Right forelimb (tissue), 1 donor: ENCODE results near the gene THAP7.

ENCODE experiments used
- DNase-seq: peaks from one replicate; pipeline ENCODE4 v3.0.0-alpha.2; 2018

THAP7 gene

GRCh38 chr22:20992456-20993303 lies 9.2 kb downstream of the THAP7 start:
- DNase-seq = no peak

GRCh38 chr22:20992056-20992442 lies 9.9 kb downstream of the THAP7 start:
- DNase-seq = no peak

DNA sequence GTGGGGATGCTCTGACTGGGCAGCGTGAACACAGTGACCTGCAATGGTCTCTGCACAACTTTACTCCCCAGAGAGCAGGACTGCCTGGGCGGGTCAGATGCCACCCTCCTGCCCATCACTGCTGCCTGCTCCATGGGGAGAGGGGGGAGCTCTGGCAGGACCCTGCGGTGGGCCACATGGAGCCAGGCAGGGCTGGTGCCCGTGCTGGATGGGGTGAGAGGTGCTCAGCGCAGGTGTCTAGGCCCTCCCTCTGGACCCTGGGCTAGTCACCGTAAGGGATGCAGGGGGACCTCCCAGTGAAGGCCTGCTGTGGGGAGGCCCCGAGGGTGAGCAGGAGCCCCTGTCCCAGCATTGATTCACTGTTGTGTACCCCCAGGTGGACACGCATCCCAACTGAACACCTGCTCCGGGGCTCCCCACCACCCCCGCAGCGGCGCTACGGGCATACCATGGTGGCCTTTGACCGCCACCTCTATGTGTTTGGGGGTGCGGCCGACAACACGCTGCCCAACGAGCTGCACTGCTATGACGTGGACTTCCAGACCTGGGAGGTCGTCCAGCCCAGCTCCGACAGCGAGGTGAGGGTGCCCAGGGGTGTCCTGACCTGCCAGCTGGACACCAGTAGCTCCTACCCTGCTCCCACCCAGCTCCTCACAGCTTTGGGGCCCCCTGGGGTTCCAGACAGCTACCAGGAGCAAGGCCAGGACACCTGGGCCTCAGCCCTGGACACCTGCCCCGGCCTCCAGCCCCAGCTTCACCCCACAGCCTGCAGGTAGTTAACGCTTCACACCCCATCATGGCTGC lies 10.5 kb downstream of the THAP7 start:
- no peak for DNase-seq

DNA sequence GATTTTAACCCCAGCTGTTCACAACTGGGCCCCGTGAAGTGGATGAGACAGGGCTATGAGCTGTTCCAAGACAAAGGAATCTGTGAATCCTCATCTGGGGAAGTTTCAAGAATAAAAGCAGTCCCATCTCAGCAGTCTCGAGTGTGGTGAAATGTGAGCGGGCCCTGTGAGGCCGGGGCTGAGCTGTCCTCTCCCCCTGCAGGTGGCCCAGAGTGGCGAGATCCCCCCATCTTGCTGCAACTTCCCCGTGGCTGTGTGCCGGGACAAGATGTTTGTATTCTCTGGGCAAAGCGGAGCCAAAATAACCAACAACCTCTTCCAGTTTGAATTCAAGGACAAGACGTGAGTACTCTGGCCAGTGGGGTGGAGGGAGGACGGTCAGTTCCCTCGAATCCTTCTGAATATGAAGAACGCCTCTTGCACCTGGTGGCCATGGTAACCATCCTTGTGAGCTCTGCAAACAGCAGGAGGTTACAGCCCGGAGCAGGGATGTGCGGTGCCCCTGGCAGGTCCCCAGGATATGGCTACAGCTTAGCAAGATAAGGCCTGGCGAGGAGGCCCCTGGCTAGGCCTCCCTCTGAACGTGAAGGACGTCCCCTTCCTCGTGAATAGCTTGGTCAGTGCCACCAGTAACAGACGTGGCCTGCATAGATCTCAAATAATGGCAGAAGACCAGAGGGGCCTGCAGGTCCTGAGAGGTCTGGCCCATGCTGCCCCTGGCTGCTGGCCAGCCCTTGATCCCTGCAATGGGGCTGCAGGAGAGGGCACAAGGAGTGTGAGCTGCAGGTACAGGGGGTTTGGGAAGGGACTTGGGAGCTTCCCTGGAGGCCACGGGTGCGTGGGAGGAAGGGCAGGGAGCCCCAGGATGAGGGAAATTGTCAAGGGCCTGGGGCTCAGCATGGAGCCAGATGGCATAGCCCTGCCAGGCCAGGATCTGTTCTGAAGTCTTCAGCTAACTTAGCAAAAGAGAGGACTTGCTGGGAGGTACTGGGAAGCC lies 11.4 kb downstream of the THAP7 start:
- no peak for DNase-seq

GRCh38 chr22:20989323-20990138 lies 12.4 kb downstream of the THAP7 start:
- DNase-seq = no peak

GRCh38 chr22:20988573-20989322 lies 13.2 kb downstream of the THAP7 start:
- DNase-seq = no peak

- no peak for DNase-seq
Observed at GRCh38 chr22:20987375-20987774, 14.5 kb downstream of the THAP7 start.

GRCh38 chr22:20986365-20986764 lies 15.6 kb downstream of the THAP7 start:
- no peak for DNase-seq

DNA sequence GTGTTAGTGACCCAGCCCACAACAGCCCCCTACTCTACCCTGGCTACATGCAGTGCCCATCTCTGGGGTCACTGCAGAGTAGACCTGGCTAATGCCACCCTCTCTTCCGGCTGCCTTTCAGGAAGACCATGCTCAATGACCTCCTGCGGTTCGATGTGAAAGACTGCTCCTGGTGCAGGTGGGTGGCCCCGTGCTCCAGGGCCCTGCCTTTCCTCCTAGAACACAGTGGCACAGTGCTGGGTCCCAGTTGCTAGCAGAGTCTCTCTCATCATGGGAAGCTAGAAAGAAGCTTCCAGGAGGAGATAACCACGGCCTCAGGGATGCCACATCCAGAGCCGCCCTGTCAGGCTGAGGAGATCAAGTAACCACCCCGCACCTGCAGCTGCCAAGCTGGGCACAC lies 16.2 kb downstream of the THAP7 start:
- no peak for DNase-seq

- DNase-seq = no peak
Observed at GRCh38 chr22:20983081-20983771, 18.7 kb downstream of the THAP7 start.

GRCh38 chr22:20982563-20982882 lies 19.4 kb downstream of the THAP7 start:
- no peak for DNase-seq

GRCh38 chr22:20981787-20982562 lies 19.9 kb downstream of the THAP7 start, which contains the start of gene LZTR1:
TSS of gene LZTR1 (plus strand) at chr22:20982297. CDS start at chr22:20982372, 75 bp downstream.
- peak; percentile 90 for DNase-seq

DNA sequence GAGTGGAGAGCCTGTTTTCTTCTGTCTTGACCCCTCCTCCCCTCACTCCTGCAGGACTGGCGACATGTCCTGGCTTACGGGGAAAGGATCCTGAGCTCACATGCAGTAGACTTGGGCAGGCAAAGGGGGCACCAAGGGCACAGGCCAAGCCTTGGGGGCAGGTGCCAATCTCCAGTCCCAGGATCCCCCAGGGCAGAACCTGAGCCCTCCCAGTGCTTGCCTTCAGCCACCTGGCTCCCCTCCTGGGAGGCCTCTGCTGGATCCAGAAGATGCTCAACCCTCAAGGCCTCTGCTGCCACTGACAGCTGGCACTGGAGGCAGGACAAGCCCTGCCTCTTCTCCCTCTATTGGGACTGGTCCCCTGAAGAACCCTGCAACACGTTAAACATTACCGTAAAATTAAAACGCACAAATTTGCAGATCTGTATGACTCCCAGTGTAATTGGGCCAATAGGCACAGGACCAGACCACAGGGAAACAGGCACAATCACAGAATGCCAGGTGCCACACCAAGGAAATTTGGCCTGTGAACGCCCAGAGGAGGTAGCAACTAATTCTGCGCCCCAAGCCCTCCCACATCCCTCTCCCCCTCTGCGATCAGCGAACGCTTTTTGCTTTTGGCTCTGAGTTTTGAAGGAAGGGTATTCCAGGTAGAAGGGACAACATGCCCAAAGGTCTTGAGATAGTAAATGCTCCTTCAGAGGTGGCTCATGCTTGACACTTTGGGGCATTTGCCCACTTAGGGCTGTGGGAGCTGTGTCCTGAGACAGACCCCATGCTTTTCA lies 20.8 kb downstream of the THAP7 start:
- DNase-seq = no peak

DNA sequence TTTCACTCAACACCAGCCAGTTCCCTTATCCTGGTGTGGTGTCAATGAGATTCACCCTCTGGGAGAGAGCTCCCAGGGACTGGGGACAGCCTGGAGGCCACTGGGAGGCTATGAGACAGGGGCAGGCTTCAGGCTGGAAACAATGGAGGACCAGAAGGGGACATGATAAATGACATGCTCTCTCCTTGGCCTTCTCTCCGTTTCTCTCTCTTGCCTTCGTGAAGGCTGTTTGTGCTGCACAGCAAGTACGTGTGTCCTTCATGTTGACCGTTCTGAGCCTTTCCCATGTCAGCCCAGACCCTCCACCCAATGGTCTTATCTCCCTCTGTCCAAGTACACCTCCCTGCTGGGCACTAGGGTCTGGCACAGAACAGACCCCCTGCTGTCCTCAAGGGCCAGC lies 21.4 kb downstream of the THAP7 start:
- DNase-seq = no peak

DNA sequence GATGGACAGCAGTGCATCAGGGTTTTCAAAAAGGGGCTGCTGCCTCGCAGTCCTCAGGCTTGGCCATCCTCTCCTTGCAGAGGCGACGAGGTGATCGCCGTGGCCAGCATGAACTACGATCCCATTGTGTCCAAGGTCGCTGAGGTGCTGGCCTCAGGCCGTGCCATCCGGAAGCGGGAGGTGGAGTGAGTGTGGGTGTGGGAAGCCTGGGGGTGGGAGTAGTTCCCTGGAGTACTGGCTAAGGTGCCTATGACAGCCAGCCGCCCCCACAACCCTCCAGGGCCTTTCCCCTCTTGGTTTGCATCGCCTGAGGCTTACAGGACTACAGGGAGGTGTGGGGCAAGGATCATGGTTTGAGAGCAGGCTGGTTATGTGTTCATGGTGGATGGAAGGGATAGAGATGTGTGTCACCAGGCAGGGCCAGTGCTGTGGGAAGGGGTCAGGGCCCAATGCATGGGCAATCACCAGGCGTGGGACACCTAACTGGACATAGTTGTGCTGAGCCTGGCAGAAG lies 21.9 kb downstream of the THAP7 start:
- no peak for DNase-seq

GRCh38 chr22:20979243-20979809 lies 22.6 kb downstream of the THAP7 start:
- no peak for DNase-seq

GRCh38 chr22:20978419-20978818 lies 23.5 kb downstream of the THAP7 start:
- DNase-seq = no peak

DNA sequence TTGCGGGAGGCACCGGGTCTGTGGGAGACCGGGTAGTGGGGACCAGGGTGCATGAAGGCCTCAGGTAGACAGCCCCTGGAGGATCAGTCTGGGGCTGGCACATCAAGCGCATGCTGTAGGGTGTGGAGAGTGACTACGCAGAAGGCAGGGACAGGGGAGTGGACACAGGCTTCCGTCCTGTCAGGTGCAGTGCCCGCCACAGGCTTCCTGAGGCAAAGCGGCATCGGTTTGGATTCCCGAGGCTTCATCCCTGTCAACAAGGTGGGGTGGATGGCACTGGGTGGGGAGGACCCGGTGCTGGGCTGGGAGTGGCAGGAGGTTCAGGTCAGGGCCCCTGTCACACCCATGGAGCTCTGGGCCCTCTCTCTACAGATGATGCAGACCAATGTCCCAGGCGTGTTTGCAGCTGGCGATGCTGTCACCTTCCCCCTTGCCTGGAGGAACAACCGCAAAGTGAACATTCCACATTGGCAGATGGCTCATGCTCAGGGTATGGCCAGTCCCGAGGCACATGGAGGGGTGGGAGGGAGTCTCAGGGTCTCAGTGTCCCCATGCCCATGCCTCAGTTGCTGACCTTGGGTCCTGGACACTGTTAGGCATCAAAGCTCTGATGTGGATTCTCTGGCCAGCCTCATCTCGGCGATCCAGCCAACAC lies 24.3 kb downstream of the THAP7 start:
- no peak for DNase-seq
